Measurements from ENCODE around the gene CELF4.

- TF ChIP-seq GATA3 (IDR thresholded peaks at IDR 0.05; ENCODE audit: low read depth, low read length) (no peak), GATA2 (IDR thresholded peaks at IDR 0.05; ENCODE audit: low read depth, low read length) (no peak)
Measured at GRCh38 chr18:37419866-37420265, 145.7 kb downstream of the CELF4 start.

Measured in SH-SY5Y (cell line).